HG02938 (cell line): ENCODE results near the gene CLIC3.
A peak's percentile ranks its signal among the peaks of the same experiment; 100 is the strongest.

Experiments used
- ATAC-seq: cut with Tn5 transposase; IDR thresholded peaks from one replicate; pipeline ENCODE4 v1.9.1; 2021; ENCODE audit warnings: mild to moderate bottlenecking, moderate library complexity; ENCODE audit not compliant: unreplicated experiment

Gene CLIC3

GRCh38 chr9:136955202-136955942 is 41.0 kb downstream of the CLIC3 start:
- ATAC-seq = no peak

GRCh38 chr9:136954270-136955083 is 41.9 kb downstream of the CLIC3 start:
- no peak for ATAC-seq

- no peak for ATAC-seq
Observed at GRCh38 chr9:136953771-136954269, 42.5 kb downstream of the CLIC3 start.

GRCh38 chr9:136952876-136953770 is 43.2 kb downstream of the CLIC3 start:
- ATAC-seq = no peak

GRCh38 chr9:136952321-136952850 is 44.0 kb downstream of the CLIC3 start:
- no peak for ATAC-seq

- ATAC-seq = no peak
Observed at GRCh38 chr9:136951541-136952320, 44.6 kb downstream of the CLIC3 start, which contains the start of gene LCN12. Gene LCN12, plus strand, starts transcription at chr9:136952273. Its CDS starts 55 bp downstream, at chr9:136952328.

GRCh38 chr9:136950656-136951276 is 45.6 kb downstream of the CLIC3 start:
- no peak for ATAC-seq

- peak; percentile 88 for ATAC-seq
Observed at GRCh38 chr9:136949817-136950655, 46.3 kb downstream of the CLIC3 start.

- no peak for ATAC-seq
Observed at GRCh38 chr9:136949239-136949816, 47.0 kb downstream of the CLIC3 start.

GRCh38 chr9:136947955-136948510 is 48.3 kb downstream of the CLIC3 start:
- no peak for ATAC-seq

GRCh38 chr9:136947028-136947891 is 49.1 kb downstream of the CLIC3 start:
- ATAC-seq = no peak

GRCh38 chr9:136946228-136947027 is 49.9 kb downstream of the CLIC3 start:
- no peak for ATAC-seq

- ATAC-seq = no peak
Observed at GRCh38 chr9:136945333-136946227, 50.8 kb downstream of the CLIC3 start.
